DND-41 (cell line): ENCODE data around the gene ACTR6.

ENCODE experiments used
- CTCF ChIP-seq: IDR thresholded peaks from 2 replicates; pipeline ENCODE4 v1.5.1; 2012; ENCODE audit warnings: borderline replicate concordance, low read length, moderate library complexity, mild to moderate bottlenecking; ENCODE audit not compliant: poor library complexity, severe bottlenecking; ENCODE audit errors: extremely low read depth
- EZH2 ChIP-seq: IDR thresholded peaks from 3 replicates; pipeline ENCODE4 v1.6.1; 2012; ENCODE audit warnings: borderline replicate concordance, low read depth, mild to moderate bottlenecking, moderate library complexity, low read length, inconsistent platforms; ENCODE audit not compliant: severe bottlenecking

GRCh38 chr12:100221523-100221922 is 20.9 kb downstream of the ACTR6 start:
- TF ChIP-seq CTCF (no peak), EZH2 (no peak)
